ENCODE data around the gene PLA1A.
A peak's percentile ranks its signal among the peaks of the same experiment; 100 is the strongest.
"Not testable (repeated sequence)": the region's sequence is repeated elsewhere in the genome, so short reads cannot be mapped to it uniquely, and the experiment has no call there.

Gene PLA1A

GRCh38 chr3:119579366-119580066 is 18.2 kb upstream of the PLA1A start, which contains the start of gene ADPRH:
ADPRH (plus strand) TSS chr3:119579492; CDS start chr3:119582170, 2,678 bp downstream.
- DNase-seq = peak; percentile 85

GRCh38 chr3:119580067-119580760 is 17.5 kb upstream of the PLA1A start:
- peak; percentile 65 for DNase-seq

GRCh38 chr3:119582178-119582577 is 15.5 kb upstream of the PLA1A start:
- DNase-seq = peak; percentile 76

DNA sequence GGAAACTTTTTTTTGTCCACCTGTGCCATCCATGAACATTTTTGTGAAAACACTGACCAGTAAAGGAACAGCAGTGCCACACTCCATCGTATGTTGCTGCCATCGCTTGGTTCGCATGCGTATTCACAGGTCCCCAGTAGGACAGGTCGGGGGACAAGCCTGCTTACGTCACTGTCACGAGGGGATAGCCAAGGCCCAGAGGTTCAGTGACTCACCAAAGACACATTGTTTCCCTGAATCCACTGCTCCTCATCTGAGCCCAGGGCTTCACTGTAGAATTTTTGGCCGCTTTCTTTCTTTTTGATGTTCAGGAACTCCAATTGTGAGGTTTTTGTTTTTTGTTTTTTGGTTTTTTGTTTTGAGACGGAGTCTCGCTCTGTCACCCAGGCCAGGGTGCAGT is 12.5 kb upstream of the PLA1A start:
- no peak for DNase-seq

DNA sequence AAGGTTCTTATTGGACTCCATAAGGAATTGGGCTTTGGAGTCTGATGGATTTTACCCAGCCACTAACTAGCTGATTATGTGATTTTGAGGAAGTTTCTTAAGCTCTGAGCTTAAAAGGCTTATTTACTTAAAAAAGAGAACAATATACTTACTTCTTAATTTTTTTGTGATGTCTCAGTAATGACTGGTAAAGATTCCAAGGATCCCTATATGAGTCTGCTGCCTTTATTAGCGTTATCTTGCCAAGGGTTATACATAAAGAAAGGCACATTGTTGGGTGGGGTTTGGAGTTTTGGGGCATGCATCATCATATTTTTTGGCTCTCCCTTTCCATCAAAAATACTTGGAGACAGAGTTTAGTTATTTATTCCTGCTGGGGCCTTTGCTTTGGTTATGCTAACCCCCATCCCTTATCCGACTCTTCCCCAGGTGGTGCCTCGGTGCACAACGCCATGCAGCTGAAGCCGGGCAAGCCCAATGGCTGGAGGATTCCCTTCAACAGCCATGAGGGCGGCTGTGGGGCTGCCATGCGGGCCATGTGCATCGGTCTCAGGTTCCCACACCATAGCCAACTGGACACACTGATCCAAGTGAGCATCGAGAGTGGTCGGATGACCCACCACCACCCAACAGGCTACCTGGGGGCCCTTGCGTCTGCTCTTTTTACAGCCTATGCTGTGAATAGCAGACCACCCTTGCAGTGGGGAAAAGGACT is 11.7 kb upstream of the PLA1A start:
- DNase-seq = no peak

DNA sequence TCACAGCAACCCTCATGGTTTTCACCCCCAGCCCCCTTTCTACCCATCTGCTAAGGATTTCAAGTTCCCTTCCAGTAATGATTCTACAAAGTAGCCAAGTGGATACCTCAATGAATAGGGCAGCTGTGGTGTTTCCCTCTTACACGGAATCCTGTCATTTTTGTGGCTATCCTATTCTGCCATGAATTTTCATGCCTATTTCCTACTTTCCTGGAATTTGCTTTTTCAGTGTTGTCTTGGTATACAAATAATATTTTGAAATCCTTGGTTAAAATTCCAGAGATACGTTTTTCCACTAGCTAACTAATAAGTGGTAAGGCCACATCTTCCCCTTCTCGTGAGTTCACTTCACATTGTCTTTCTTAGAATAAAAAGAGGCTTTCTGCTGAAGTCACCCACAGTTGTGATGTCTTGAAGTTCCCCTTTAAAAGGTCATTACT is 10.9 kb upstream of the PLA1A start:
- no peak for DNase-seq

- no peak for DNase-seq
Measured at GRCh38 chr3:119588112-119588511, 9.6 kb upstream of the PLA1A start.

DNA sequence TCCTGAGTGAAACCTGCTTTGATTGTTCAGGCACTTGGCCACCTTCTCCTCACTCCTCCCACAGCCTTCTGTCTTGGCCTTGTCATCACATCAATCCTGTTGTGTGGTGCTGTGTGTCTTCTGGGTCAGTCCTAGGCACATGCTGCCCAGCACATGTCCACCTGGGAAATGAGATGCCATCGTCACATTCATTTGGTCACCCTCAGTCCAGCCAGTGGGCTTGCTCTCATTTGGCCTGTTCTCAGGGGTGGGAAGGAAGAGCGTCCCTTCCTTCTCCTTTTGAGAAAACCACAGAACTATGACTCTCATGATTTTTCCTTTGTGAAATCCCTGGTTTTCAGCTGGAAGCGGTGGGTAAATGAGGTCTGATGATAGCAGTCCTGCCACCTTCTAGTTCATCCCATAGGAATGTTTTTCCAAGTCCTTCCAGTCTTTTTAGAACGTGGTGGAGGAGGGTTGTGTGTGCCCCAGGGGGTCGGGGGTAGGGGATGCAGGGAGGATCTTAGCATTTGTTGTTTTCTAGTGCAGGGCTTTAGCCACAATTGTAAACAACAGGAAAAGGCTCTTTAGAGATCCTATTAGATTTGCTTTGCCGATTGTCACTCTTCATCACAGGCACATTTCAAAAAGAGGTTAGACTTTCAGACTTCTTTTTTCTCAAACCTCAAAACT is 8.4 kb upstream of the PLA1A start:
- no peak for DNase-seq

DNA sequence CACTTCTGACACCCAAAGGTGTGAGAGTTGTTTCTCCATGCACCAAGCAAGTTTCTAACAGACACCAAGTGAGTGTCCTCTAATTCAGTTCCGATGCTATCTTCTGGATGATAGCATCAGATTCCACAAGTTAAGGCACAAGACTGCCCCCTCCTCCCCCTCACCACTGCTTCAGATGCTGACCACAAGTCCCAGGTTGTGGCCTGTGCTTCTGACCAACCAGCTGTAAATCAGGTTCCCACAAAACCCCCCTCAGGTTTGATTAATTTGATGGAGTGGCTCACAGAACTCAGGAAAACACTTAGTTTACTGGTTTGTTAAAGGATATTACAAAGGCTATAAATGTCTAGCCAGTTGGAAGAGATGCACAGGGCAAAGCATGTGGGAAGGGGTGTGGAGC is 7.0 kb upstream of the PLA1A start:
- DNase-seq = no peak

DNA sequence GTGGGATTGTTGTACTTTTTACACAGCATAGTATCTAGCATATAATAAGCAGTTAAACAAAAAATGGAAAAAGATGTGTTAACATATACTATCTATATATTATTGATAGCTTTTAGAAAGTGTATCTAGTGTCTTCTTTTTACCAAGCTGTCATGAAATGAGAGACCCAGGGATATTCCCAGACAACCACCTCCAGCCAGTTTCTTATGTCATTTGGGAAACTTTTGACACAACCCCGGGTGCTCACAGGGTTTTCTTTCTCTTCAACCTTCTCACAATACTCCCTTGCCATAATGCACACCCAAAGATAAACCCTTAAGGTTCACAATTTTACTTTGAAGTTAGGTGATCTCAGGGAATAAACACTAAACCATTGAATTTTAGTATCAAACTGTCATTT is 4.8 kb upstream of the PLA1A start:
- DNase-seq = no peak

- no peak for DNase-seq
Measured at GRCh38 chr3:119594066-119594465, 3.6 kb upstream of the PLA1A start.

DNA sequence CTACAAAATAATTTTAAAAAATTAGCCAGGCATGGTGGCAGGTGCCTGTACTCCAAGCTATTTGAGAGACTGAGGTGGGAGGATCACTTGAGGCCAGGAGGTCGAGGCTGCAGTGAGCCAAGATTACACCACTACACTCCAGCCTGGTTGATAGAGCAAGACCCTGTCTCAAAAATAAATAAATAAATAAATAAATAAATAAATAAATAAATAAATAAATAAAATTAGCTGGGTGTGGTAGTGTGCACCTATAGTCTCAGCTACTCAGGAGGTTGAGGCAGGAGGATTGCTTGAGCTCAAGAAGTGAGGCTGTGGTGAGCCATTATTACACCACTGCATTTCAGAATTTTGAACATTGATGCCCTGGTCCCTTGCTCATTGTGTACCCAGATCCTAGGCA is 2.8 kb upstream of the PLA1A start:
- DNase-seq = not testable (repeated sequence)

DNA sequence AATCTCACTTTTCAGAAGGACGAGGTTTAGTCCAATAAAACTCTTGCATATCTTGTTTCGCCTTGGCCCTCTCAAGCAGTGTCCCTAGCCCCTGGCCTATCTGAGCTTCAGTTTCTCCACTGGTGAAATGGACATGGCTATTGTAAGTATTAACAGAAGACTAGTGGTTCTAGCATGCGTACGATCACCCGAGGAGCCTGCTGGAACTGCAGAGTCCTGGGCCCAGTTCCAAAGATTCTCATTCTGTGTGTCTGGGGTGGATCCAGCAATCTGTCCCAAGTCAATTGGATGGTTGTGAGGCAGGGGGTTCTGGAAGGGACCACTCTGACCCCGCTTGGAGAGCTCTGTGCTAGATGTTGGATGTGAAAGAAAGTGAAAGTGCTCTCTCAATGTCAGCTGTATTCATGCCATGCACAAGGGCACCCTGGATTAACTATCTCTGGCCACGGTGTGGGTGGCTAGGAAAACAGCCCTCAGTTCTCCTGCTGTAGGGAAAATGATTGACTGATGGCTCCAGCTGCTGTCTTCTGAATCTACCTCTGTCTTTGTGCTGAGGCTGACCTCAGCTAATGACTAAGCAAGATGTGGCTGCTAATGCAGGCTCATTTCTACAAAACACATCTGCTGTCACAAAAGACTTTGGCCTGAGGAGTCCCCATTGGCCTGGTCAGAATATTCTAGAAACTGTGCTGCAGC is 1.9 kb upstream of the PLA1A start:
- no peak for DNase-seq

GRCh38 chr3:119596398-119596797 is 1.3 kb upstream of the PLA1A start:
- DNase-seq = no peak

DNA sequence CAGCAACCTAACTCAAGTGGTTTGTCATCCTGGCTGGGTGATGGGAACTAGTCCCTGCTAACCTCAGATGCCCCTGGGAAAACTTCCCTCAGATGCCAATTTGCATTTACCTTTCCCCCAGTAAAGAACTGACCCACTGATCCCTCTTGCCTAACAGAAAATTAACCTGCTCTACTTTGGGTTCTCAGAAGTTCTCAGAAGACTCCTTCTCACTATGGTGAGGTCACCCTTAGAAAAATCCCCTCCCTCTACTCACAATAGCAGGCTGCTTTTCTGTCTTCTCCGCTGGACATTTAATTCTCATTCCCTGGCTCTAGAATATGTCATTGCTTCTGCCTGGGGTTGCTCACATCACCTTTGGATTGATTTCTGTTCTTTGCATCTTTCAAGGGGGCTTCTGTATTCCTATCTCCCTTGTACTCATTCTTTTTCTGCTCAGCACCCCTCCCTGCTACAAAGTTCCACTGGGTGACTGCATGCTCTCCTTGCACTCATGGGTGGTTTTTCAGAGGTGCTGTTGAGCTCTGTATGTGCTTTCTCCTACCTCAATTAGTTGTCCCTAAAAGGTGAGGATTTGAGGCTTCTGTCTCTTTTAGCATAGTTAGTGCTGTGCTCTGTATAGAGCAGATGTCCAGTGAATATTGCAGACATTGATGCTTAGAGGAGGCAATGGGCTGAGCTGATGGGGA is 869 bp downstream of the PLA1A start:
- DNase-seq = no peak

GRCh38 chr3:119599558-119600174 is 2.0 kb downstream of the PLA1A start:
- no peak for DNase-seq

DNA sequence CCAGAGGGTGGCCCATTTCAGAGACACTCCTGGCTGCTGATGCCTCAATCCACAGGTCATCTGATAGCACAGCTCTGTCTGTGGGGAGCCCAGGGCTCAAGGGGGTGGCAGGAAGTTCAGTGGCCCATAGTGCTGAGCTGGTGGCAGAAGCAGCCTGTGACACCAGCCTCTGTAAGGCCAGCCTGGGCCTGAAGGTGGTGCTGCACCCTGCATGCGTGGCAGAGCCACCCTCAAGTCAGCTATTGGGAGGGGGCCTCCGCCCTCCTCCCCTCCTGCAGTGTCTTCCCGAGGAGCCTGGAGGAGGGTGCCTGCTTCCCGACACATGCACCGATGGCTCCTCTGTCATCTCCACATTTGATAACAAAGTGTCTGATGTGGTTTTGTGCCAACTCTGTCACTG is 3.0 kb downstream of the PLA1A start:
- peak; percentile 72 for DNase-seq

GRCh38 chr3:119601154-119601553 is 3.5 kb downstream of the PLA1A start:
- no peak for DNase-seq

GRCh38 chr3:119602676-119603075 is 5.0 kb downstream of the PLA1A start:
- DNase-seq = no peak

DNA sequence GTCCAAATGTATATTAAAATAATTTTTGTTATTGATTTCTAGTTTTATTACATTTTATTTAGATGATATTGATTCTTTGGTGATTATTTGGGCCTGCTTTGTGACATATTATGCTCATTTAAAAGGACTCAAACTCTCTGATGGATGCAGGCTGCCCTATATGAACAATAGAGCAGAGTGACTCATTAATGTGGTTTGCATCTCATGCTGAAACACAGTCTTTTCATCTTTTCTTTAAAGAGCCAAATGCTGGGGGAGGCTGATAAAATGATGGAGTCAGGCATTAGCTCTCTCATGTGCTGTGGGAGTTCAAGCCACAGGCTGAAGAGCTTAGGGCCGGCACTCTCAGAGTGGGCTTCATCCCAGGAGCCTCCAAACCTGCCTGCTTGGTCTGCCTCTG is 7.2 kb downstream of the PLA1A start:
- DNase-seq = no peak

DNA sequence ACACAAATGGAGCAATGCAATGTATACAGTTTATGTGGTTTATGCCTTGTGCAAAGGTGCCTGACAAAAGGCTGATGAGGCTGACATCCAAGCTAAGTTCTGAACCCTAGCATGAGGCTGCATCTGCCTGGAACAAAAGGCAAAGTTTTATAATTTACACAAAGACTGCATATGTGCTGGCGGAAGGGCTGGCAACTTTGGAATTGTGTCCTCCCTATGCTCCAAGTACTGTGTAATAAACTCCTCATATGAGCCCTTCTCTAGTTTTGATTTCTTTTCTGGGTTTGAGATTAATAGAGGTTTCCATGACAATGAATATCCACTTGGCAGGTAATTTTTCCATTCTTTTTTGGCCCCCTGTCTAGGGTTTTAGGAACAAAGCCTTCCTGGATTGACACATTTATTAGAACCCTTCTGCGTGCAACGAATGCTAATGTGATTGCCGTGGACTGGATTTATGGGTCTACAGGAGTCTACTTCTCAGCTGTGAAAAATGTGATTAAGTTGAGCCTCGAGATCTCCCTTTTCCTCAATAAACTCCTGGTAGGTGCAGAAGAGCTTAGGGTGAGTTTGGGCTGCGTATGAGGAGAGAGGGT is 10.8 kb downstream of the PLA1A start:
- DNase-seq = no peak

Measured in activated effector memory CD4-positive, alpha-beta T cell treated with anti-CD3 and anti-CD28 coated beads, Interleukin-2, amount 50 U/mL, for 16 hours (primary cell).